Esophagus mucosa (tissue), 1 donor: ENCODE measurements around the gene CHST9. TPM values are rescaled to one million over a fixed set of nuclear protein-coding genes. Genes with fewer than 3 reads are reported as not detected.
"Not testable (repeated sequence)": the region's sequence is repeated elsewhere in the genome, so short reads cannot be mapped to it uniquely, and the experiment has no call there.

Experiments
- ATAC-seq: fragments of 200-7000 bp; cut with Tn5 transposase; one replicate; pipeline ENCODE4 v1.9.1; 2020
- total RNA-seq: library from RNA; stranded (reverse); gene quantifications from one replicate; pipeline ENCODE4 v1.2.4, GENCODE V29; 2023
- donor health status: DM: yes; HTN: yes; CAD: no.

Gene CHST9
- total RNA-seq, 1 donor from 2014 or later, result 0.56 TPM

DNA sequence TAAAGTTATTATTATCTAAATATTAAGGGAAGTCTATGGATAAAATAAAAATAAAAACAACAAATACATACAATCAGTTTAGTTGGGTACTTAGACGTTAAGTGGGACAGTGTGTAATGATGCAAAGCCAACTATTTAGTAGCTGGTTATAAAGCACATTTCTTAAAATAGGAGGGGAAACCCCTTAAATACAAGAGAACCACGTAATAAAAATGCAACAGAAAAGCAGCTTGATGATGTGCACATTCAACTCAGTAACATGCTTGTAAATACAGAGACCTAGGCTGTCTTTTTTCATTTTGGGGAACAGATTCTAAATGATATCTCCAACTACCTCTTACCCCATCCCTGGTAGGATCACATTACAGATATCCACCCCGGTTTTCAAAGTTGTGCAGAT is 185.3 kb downstream of the CHST9 start:
- ATAC-seq, result no peak

DNA sequence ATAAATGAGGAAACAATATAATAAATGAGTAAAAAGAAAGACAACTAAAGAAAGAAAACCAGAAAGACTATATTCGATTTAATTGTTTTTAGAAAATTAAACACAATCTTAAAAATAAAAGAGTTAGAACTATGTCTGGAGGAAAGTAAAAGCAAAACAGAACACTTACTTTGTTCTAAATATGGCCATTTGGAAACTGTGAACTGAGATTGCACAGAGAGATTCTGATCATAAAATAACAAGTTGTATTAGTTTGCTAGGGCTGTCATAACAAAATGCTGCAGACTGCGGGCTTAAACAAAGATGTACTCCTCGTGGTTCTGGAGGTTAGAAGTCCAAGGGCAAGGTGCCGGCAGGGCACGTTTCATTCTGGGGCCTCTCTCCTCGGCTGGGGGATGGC is 191.5 kb downstream of the CHST9 start:
- ATAC-seq, result no peak

DNA sequence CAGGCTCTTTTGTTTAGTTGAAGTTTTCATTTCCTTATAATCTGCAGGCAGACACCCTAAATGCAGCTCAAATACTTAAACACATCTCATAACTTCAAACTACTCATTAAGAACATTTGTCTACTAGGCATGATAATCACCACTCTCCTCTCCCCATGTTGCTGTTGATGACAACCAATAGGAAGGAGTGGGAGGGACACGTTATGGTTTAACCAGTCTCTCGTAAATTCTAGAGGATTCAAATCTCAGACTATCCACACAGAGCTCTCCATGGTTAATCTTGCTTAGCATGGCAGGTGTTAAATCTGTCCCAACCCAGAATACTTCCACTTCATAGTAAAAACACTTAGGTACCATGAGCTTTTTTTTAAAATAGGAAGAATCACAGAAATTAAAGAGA is 192.2 kb downstream of the CHST9 start:
- ATAC-seq, result no peak

DNA sequence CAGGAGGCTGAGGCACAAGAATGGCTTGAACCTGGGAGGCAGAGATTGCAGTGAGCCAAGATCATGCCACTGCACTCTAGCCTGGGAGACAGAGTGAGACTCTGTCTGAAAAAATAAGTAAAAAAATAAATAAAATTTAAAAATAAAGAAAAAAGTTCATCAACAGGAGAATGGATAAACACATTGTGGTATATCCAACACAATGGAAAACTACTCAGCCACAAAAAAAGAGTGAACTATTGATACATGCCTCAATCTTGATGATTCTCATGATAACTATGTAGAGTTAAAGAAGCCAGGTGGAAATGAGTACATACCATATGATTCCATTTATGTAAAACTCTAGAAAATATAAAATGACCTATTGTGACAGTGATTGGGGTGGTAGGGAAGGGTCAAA is 195.3 kb downstream of the CHST9 start:
- ATAC-seq, result no peak

DNA sequence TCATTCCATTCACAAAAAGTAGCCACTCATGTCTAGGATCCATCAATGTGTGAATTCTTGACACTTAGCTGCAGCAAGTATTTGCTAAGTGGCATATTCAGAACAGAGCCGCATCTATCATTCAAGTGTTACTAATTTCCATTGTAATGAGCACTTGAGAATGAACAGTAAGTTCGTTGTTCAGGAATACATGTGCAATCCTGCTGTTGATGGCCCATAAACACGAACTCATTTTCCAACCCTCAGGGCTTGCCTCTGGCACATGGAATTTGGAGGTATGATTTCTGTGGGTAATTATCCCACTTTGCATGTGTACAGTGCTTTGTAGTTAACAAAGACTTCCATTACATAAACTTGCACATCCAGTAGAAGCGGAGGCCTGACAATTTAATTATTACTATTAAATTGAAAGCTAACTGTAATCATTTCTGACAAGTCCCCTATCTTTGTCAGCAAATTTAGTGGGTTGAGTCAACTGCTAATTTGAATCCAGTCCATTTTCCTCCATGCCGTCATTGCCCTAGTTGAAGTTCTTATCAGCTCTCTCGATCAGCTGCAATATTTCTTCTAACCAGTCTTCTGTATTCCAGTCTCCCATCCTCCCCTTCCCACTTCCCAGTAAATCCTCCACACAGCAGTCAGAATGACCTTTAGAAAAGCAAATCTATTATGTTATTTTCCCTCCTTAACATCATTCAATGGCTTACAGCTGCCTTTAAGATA is 203.6 kb downstream of the CHST9 start:
- ATAC-seq, result no peak

DNA sequence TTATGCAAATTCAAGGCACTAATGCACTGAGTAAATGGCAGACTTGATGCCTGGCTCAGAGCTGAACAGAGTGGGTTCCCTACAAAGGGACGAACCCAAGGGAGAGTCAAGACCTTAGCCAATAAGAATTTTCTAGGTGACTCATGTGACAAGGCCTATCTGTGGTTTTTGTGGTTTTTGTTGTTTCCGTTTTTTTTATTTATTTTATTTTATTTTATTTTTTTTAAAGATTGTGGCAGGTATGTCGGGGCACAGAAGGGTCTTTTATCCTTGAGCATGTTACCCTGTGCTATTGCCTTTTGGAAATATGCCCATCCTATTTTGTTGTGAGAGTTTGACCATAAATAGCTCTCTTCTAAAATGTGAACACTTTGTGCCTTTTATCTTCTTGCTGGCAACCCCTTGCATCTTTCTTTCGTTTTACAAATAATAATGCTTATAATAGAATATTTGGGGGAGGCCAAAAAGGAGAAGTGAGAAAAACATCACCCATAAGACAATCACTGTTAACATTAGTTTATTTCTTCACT is 206.2 kb downstream of the CHST9 start:
- no peak for ATAC-seq

DNA sequence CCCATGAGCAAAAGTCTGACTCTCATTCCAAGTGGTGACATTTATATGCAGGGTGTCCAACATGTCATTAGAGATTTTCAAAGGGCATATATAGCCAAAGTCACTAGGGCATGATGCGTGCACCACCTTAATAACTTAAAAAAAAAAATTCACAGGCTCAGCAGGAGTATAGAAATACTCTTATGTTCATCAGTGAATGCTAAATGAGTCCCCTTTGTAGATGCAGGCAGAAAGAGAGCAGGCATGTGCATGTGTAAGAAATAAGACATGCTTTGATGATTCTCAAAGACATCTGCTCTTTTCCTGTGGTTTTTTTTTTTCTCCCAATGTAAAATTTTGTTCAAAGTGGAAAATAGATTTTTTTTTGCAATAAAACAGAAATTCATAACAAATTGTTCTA is 207.3 kb downstream of the CHST9 start:
- no peak for ATAC-seq

DNA sequence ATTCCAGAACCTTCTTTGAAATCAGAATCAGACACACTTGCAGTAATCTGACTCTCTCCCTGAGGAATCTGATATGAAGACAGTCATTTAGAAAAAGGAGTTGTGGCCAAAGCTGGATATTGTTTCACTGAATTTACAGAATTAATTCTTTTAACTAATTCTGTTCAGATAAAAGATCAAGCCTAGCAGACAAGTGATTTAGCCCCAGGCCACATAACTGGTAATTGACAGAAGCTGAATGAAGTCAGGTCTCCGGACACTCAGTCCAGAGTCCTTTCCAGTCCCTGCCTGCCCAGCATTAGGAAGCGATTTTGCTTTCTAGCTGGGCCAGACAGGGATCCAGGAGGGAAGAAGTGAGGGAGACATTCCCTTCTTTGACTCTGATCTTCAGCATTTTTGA is 208.9 kb downstream of the CHST9 start:
- no peak for ATAC-seq

DNA sequence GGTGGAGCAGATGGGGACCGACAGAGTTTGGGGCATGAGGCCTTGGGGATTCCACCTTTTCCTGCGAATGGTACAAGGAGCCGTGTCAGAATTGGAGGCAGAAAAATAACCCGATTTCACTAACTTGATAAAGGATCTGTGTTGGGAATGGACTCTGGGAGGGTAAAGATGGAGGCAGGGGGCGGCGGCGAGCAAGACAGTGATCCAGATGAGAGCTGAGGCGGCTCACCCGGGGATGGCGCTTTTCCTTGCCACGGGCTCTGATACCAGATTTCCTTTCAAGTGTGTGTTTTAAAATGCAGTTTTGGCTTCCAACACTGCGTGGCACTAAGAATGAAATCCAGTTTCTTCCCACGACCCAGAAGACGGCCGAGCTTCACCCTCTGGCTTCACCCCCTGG is 212.6 kb downstream of the CHST9 start:
- not testable (repeated sequence) for ATAC-seq

DNA sequence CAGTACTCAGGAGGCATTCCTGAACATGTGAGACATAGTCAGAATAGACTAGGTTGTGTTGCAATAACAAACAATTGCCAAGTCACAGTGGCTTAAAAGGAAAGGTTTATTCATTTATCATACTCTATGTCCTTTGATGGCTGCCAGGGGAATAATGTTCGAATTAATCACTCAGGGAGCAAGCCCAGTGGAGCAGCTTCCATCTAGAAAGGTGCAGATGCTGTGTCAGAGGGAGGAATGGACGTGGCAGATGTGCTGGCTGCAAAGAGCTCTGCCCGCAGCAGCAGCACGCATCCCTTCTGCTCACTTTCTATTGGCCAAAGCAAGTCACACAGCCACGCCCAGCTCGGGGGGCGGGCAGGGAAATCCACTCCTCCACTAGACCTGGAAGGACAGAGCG is 213.7 kb downstream of the CHST9 start:
- peak; percentile 89 for ATAC-seq

DNA sequence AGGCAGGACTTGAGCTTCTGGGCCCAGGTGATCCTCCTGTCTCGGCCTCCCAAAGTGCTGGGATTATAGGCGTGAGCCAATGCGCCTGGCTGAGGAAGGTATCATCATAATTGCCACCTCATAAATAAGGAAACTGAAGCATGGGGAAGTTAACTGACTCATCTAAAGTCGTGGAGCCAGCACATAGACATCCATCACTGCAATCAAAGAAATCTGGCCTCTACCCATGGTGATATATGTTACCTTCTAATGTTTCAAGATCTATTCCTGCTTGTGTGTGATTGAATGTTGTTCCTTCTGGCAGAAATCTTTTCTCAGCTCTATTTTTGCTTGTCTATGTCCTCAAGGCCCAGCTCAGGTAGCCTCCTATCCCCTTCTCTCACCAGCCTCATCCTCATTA is 214.5 kb downstream of the CHST9 start:
- ATAC-seq, result no peak

DNA sequence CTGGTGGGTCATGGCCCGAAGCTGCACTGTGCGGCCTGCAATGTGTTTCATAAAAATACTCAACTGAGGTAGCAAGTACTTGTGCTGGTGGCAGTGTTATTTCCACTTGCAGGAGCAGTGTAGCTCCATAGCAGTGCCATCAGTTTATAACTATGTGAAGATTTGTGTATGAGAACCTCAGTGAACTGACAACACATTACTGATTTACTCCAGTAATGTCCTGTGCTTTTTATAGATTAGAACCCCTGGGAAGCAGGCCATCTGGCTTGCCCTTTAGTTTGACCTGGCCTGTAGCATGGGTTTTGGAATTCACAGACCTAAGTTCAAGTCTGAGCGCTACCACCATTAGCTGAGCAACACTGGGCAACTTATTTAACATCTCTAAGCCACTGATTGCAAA is 219.9 kb downstream of the CHST9 start:
- ATAC-seq, result no peak

DNA sequence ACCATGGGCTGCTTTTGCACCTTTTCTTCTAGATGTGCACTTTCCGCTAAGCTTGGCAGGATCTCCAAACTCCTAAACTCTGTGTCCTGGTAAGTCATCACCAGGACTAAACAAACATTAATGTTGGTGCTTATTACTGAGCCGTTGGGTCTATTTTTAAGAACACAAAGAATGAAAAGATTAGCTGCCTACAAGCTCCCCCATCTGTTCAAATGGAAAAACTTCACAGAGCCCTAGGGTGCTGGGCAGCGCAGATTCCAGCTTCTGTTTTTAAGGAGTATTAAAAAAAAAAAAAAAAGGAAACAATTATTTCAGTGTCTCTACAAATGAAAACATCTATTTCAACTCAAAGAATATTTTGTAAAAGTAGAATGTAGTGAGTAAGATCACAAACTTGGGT is 221.8 kb downstream of the CHST9 start:
- ATAC-seq, result peak; percentile 45

DNA sequence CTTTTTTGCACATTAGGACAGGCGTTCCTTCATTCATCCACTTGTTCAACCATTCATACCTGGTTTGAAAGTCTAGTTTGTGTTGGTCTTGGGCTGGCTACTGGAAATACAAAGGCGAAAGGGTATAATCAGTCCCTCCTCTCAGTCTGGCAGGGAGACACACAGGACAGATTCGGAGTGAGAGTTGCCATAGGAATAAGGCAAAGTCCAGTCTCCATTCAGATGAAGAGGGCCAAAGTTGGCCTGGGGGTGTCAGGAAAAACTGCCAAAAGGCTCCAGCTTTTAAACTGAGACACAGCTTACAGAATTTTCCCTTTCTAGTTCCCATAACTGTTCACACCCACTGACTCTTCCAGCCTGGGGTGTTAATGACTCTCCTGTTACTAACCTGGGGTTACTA is 223.3 kb downstream of the CHST9 start:
- ATAC-seq, result no peak

DNA sequence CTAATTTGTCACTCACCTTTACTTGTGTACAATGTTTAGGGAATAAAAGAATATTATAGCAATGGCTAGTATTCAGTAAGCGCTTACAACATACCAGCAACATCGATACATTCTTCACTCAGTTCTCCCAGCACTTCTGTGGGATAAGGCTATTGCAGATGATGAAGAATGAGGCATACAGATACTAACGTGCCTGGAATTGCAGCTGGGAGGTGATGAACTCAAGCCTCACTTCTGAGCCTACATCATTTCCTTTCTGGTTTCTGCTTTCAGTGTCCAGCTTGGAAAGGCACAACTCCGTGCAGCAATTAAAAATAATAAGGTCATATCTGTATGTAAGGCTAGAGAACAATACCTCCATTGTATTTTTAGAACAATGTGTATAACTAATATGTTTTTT is 224.2 kb downstream of the CHST9 start:
- no peak for ATAC-seq

DNA sequence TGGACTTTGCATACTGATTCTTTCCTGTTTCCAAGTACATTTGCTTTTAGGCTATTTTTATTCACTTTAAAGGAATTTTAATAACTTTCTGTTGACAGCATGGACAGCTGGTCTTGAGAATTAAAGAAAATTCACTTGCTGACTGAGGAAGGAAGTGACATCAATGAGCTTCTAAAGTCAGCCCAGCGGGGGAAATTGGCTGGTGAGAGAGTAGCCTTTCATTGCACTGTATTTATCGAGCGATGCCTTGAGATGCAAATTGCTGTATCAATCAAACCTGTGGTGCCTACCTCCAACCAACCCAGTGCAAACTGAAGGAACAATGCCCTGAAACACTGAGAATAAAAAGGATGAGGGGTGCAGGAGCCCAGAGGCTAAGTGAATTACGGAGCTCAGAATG is 228.2 kb downstream of the CHST9 start:
- ATAC-seq, result no peak

DNA sequence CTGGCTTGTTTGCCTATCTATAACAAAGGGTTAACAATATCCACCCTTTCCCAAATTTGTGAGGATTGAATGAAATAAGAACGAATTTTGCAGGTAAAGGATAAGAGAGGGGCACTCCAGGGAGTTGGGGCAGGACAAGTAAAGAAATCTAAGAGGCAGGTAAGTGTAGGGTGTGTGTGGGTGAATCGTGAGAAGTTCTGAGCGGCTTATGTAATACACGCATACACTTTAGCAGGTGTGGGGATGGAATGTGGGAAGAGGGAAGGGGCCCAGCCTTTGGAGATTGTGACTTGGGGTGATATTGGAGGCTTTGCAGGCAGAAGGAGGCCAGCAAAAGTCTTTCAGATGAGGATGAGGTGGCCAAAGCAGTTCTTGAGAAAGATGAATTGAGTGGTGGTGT is 236.4 kb downstream of the CHST9 start:
- no peak for ATAC-seq

DNA sequence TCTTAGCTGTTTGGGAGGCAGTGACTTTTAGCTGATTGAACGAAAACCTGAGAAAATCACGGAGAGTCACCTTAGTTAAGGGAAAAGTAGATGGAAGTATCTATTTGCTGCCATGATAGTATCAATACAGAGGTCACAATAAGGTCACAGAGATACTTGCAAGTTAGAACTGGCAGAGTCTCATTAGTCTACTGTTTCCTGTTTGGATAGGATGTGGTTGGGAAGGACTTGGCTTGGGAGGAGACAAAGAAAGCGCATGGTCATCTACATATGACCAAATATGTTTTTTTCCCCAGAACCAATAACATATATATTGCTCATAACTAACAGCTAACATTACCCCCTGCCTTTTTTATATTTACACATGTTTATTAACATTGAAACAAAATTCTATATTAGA is 241.2 kb downstream of the CHST9 start:
- ATAC-seq, result no peak

DNA sequence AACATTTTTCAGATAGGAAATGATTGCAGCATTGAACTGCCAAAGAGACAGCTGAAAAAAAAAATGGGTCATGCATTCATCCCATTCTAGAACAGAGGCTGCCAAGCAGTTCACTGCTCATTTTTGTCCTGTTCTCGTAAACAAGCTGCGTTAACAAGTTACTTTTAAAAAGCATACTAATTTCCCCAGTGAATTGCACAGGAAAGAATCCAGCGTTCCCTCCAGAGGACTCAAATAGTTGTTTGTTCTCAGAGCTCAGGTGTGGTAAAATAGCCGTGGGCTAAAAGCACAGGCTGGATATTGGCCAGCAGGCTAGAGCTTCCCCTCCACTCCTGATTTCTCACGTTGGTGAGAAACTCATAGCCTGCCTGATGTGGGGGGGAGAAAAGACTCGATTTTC is 243.5 kb downstream of the CHST9 start:
- no peak for ATAC-seq

DNA sequence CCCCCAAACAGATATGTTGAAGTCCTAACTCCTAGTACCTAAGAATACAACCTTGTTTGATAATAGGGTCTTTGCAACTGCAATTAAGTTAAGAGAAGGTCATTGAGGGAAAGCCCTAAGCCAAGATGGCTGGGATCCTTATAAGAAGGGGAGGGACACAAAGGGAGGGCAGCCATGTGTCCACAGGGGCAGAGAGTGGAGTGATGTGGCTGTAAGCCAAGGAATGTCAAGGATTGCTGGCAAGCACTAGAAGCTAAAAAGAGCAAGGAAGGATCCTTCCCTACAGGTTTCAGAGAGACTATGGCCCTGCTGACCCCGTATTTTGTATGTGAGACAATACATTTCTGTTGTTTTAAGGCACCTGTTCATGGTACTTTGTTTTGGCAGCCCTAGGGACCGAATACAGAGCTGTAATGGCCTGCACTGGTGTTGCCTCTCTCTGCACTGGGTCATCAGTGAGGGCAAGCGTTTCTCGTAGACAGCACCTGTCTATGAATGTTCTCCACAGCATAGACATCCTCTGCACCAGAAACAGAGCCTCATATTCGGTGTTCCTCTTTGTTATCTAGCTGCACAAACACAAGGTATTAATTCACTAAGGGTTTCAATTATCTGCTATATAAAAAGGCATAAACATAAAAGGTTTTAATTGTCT is 244.2 kb downstream of the CHST9 start:
- ATAC-seq, result no peak

DNA sequence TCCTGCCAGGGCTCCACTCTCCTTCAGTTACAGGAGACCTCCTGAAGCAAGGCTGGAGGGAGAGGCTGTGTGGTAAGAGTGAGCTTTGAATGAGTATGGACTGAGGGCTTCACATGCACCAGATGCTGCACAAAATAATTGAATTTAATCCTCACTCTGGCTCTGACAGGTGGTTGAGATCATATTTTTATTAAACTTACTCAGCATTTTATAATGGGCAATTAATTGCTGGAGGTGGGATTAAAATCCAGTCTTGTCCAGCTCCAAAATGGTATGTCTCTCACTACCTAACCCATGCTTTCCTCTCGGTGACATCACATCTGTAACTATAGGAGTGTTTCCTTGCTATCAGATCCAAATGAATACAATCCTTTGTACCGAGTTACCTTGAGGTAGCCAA is 253.4 kb downstream of the CHST9 start:
- ATAC-seq, result no peak

DNA sequence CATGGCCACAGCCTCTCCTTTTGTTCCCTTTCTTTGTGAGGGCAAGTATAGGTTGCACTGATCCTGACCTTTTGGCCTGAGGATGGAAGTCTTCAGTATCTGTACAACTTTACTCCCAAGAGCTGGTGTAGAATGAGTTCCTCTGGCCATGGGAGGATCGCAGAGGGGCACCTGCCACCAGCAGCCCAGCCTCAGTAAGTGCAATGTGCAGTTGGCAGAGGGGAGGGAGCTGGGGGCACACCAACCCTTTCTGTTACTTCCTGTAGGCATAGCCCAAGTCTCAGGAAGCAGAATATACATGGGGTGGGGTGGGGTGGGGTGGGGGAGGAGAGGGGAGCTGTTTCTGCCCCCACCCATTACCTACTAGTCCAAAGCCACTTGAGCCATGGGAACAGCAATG is 254.5 kb downstream of the CHST9 start:
- ATAC-seq, result no peak

DNA sequence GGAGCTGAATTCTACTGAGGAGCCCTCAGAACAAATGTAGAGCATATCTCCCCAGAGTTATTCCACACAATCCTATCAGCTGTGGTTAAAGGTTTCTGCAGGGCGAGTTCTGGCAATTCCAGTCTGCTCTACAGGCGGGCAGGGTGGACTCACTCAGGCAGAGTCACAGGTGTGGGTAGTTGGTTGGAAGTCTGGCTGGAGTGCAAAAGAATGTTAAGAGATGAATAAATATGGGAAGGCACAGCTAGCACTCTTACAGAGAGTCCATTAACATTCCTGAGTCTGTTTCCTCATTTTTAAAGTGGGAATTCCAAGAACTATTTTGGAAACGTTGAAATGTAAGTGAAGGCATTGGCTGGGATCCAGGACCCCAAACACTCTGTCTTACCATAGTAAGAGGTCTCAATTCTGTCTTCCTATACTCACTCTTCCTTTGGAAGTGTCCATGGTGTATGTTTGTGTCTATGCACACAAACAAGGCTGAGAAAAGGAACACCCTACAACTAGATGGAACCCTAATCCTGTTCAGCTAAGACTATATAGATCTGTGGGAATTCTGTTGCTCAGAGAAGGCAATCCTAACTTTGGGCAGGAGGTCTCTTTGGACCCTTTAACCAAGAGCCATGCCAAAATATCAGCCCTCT is 256.3 kb downstream of the CHST9 start:
- ATAC-seq, result no peak

DNA sequence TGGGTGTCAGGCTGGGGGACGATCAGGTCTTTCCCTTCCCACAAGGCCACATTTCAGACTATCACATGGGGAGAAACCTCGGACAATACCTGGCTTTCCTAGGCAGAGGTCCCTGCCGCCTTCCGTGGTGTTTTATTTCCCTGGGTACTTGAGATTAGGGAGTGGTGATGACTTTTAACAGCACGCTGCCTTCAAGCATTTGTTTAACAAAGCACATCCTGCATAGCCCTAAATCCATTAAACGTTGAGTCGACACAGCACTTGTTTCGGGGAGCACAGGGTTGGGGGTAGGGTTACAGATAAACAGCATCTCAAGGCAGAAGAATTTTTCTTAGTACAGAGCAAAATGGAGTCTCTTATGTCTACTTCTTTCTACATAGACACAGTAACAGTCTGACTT is 257.3 kb downstream of the CHST9 start:
- ATAC-seq, result not testable (repeated sequence)
